Activated naive CD4-positive, alpha-beta T cell treated with anti-CD3 and anti-CD28 coated beads, Interleukin-2, amount 50 U/mL, for 16 hours (primary cell): Measurements from ENCODE around the gene DNM1.
"Not testable (repeated sequence)": the region's sequence is repeated elsewhere in the genome, so short reads cannot be mapped to it uniquely, and the experiment has no call there.

Source experiments
- DNase-seq: peaks from one replicate; pipeline ENCODE4 v3.0.0-alpha.2; 2020

DNM1 gene

DNA sequence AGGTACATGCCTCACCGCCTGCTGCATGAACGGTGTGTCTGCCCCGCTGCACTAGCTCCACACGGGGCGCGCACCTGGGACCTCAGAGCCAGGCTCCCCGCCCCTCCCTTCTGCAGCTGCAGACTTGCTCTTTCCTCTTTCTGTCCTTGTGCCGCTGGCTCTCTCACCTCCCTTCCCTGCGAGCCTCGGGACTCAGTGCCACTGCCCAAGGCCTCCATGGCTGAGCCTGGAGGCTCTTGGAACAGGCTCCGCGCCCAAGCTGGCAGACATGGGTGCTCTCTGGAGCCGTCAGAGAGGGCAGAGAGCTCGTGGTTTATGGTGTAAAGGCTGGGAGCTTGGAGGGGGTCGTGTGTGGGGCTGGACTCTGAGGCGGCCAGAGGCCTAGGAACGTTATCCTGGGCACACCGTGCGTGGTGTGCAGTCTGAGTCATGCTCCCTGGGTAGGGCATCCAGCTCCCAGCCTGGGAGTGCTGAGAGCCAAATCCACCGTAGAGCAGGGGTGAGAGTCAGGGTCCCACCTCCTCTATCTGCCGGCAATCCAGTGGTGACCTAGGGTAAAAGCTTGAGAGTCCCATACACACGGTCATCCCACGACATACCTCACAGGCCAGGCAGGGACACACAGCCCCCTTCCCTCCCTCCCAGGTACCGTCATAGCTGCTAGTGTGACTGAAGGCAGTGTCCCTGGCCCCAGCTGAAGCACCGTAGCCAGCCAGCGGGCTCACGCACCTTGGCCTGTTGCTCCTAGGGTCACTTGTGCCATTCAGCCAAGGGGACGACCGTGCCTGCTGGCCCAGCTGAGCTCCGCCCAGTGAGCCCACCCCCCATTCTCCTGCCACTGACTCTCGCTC is 50.2 kb downstream of the DNM1 start:
- no peak for DNase-seq

DNA sequence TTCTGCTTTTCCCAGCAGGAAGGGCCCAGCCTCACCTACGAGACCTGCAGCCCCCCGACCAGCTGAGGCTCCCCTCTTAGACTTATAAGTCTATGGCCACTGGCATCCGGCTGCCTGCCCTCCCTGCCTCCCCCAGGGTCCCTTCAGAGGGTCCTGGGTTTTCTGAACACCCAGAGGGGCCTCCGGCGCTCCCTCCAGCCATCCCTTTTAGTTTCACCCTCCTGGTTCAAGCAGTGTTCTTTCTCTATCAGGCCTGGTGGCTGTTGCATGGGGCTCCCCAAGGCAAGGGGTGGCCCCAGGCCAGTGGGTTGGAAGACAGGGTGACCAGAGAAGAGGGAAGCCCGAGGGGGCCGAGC is 50.8 kb downstream of the DNM1 start:
- no peak for DNase-seq

DNA sequence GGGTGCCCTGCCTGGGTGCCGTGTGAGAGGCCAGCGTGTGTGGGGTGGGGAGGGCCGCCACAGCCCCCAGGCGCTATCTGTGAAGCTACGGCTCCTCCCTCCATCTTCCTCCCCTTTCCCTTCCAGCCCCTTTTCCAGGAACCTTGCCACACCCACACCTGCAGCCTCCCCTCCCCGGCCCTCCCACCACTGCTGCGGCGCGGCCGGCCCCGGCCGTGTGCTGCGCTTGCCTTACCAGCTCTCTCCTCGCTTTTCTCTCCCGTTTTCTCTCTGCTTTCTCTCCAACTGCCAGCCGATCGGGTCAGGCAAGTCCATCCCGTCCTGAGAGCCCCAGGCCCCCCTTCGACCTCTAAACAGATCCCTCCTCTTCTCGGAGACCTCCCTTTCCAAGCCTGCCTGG is 51.2 kb downstream of the DNM1 start:
- DNase-seq = no peak

DNA sequence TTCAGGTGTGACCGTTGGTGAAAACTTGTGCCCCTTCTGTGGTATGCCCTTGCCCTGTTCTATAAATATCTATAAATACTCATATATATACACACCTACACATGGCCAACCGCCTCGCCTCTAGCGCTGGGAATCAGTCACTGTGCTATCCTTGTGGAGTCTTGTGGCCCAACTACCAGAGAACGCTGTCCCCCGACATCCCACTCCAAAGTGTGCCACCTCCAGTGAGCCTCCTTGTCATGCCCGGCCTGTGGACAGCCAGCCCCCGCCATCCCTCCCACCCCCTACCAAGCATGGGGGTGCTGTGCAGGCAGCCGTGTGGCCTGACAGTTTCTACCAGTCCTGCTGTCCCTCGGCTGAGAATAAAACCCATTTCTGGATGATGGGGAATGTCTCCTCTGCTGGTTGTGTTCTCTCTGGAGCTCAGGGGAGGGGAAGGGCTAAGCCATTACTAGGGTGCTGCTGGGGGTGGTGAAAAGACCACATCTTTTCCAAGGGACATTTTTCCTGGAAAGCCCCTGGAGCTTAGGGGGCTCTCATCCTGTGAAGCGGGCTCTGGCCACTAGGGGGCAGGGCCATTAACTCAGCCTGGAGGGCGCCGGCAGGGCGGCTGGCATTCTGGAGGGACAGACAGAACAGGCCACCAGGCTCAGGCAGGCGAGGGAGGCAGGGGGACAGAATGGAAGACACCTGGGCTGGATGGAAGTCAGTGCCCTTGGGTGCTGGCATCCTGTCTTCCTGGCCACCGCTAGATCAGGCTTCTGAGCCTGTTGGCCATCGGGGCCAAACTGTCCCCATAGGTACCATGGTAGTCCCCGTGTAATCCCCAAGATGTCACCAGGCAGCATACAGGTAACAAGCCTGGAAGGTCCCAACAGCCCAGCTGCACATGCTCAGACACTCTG is 51.9 kb downstream of the DNM1 start:
- DNase-seq = peak; percentile 59

DNA sequence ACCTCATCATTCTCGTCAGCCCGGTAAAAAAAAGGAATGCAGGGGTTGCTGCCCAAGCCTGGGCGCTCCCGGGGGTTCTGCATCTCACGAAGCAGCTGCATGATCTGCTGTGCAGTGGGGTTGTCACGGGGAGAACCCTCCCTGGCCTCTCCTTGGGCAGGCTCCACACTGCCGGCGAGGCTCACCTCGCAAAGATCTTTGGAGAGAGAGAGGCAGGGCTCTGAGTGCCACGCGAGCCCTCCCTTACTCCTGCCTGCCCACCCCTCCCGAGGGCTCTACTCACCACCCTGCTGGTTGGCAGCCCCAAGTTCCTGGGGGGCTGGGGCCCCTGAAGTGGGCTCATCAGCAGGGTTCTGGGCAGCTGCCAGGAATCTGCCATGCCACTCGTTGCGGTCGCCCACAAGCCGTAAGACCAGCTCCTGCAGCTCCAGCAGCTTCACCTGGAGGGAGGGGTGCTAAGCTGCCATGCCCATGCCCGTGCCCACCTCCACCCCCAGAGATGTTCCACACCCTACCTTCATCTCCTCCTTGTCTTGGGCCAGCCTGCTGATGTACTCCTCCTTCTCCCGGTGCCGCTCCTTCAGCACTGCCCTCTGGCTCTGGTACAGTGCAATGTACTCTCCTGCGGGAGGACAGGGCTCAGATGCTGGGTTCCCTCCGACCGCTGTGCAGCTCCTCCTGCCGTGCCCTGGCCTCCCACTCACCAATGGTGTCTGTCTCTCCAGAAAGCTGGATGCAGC is 54.1 kb downstream of the DNM1 start:
- no peak for DNase-seq

DNA sequence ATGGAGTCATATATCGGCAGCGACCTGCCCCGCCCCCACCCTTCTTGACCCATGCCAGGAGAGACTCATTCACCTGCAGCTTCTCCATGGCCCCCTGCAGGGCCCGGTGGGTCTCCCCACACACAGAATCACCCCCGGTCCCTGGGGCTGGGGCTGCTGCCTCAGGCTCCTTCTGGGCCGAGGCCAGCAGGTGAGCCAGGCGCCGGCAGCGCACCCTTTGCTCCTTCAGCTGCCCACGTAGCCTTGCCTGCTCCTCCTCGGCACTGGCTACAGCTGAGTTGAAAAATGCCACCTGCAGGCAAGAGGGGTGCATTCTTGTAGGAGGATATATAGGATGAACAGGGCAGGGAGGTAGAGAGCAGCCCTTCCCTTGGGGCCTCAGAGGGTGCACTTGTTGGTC is 54.7 kb downstream of the DNM1 start:
- no peak for DNase-seq

DNA sequence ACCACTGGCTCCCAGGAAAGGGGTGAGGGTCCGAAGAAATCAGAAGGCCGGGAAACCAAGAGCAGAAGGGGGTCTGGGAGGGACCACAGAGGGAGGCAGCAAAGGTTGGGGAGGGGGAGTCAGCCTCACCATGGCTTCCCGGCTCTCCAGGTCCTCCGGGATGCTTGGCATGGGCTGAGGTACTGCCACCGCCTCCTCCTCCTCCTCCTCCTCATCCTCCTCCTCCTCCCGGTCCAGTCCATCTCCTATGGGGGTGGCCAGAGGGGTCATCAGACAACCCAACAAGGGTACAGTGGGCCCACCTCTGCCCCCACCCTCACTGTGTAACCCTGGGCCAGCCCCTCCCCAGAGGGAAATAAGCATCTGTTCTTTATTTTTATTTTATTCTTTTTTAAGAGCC is 55.1 kb downstream of the DNM1 start:
- DNase-seq = no peak

DNA sequence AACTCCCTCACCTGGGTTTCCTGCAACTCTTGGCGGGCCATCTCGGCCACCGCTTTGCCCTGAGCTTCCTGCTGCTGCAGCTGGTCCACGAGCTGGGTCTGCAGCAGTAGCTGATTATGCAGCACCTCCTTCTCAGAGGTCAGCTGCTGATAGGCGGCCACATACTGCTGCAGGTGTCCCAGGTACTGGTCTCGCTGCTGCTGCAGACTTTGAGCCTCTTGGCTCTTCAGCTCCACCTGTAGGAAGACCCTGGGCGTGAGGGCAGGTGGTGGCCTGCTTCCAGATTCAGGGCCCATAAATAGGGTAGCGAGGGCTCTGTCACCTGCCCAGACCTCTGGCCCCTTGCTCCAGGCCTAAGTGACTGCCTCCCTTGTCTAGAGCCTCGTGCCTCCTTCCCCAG is 56.0 kb downstream of the DNM1 start:
- no peak for DNase-seq

DNA sequence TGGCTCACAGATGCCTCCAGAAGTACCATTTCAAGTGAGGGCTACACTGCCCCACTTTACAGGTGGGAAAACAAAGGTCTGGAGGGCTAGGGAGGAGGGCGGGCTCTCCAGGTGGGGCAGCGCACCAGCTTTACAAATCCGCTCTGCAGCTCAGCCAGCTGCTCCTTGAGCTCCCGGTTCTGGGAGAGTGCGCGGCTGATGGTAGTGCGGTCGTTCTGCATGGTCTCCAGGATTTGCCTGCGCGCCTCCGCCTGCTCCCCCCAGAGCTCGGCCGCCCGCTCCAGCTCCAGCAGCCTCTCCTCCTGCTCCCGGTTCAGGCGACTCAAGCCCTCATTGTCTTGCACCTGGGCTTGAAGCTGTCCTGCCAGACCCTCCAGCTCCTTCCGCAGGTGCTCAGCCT is 57.2 kb downstream of the DNM1 start:
- DNase-seq = no peak

DNA sequence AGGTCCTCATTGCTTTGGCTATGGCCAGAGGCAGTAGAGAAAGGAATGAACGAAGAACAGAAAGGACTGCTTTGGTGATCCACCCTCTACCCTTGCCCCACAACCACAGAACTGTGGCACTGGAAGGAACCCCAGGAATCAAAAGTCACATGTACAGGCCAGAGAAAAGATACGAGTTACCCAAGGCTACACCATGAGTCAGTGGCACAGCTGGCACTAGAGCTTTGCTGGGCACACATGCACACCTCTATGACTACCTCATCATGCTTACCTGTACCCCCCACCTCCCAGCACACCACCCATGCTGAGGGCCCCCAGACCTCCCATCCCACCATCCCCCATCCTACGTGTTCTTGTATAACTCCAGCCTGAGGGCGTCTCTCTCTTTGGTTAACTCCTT is 59.5 kb downstream of the DNM1 start:
- DNase-seq = no peak

DNA sequence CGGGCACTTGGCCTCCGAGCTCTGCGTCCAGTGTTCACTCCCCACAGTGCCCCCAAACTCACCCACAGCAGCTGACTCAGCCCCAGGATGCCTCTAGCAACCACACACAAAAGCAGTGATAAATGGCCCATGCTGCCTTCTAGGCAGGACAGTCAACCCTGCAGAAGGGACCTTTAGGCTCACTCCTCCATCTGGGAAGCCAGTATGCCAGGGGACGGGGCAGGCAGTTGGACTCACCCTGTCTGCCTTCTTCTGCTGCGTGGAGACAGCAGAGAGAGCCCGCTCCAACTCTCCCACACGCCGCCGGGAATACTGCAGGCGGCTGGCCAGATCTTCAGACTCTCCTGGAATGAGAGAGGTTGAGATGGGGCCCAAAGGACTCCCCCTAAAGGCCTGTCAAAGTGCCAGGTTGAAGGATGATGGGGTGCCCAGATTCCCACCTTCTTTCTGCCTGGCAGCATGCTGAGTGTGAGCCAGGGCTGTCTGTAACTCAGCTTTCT is 62.2 kb downstream of the DNM1 start:
- no peak for DNase-seq

DNA sequence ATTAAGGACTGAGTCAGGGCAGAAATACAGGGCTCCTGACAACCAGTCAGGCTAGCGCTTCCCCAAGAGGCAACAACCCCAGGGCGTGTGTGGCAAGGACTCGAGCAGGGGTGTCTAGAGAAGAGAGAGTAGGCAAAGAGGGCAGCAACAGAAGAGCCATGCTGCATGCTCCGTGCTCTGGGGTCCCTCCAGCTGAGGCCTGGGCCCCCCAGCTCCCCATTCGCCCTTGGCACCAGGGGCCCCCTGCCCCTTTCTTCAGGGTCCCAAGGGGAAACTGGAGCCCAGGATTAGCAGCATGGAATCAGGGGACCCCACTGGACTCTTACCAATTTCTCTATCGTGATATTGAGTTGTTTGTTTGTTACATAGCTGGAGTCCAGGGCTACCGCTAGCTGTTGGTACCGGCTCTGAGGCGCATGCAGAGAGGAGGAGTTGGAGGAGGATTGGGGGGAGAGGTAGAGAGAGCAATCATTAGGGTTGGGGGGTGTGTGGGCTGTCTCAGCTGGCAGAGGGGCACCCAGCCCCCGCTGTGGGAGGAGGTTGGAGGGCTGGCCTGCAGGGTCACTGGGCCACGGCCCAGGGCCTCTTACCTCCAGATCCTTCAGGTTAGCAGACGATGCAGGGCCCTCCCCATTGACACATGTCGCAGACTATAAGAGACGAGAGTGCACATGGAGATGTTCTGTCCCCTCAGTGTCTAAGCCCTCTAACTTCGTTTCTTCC is 63.9 kb downstream of the DNM1 start:
- no peak for DNase-seq

DNA sequence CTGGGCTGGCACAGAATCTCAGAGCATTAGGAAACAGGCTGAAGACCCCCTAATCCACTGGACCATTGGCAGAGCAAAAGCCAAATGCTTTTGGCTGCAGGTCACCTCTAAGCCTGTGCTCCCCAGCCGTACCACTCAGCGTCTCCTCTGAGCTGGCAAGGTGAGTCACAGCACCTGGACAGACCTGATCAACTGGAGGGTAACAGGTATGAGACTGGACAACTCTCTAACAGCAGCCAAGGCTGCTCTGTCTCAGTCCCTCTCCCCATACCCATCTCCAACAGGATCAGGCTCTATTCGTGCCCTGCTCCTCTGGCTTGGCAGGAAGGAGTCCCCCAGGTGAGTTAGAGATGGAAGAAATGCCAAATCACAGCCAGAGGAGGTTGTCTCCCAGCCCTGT is 67.9 kb downstream of the DNM1 start:
- DNase-seq = no peak

DNA sequence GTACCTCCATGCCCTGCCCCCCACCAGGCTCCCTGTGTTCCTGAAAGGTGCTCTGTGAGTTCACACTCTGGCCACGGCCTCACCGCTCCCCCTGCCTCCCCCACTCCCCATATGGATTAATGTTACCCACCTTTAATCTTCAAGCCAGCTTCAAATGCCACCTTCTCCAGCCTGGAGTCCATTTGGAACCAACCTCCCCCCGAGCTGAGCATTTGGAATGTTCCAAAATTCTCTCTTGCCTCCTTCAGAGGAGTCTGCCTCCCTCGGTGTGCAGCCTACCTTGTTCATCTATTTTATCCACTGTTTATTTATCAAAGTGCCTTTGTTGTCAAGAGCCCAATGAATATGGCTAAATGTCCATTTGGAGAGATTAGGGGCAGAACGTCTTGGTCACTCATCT is 68.3 kb downstream of the DNM1 start:
- no peak for DNase-seq

DNA sequence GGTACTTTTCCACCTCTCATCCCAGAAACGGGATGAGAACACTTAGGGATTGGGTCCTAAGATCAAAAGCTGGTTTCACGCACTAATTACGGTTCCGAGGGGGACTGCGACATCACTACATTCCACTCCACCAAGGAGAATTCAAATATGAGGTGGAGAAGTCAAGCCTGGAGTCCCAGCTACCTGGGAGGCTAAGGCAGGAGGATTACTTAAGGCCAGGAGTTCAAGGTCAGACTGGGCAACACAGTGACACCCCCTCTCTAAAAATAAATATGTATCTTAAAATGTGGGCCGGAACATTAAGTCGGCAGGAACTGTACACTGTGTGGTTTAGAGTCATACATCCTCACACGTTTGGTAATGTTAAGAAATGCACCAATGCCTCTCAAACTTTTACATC is 71.1 kb downstream of the DNM1 start:
- no peak for DNase-seq

DNA sequence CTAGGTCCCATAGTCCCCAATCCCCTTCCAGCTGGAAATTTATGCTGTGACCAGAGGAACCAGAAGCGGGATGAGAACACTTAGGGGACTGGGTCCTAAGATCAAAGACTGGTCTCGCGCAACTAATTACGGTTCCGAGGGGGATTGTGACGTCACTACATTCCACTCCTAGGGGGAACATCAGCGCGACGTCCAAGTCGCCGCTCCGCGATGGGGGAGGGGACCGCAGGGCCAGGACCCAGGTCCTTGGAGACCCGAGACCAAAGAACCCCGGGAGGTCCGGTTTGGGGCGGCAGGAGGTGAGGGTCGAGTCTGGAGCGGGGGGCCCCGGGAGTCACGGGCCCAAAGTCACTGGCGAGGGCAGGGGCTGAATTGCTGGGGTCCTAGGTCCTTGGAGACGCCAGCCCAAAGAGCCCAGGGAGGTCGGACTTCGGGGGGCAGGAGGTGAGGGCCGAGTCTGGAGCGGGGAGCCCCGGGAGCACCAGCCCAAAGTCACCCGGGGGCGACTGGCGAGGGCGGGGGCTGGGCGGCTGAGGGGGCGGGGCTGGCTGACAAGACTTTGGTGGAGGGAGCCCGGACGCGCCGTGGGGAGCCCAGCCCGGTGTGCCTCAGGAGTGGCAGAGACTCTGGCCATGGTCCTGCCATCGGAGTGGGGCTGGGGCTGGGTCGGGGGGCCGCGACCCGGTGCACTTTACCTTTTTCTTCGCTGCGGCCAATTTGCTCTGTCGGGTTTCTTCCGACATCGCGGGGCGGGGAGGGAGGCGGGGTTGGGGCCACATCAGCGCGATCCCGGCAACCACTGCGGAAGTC is 72.2 kb downstream of the DNM1 start, which contains the start of gene GOLGA2:
TSS of gene GOLGA2 (minus strand) at position 810 of the 810 bp plus-strand sequence. CDS start at position 779, 31 bp downstream.
- DNase-seq = no peak

DNA sequence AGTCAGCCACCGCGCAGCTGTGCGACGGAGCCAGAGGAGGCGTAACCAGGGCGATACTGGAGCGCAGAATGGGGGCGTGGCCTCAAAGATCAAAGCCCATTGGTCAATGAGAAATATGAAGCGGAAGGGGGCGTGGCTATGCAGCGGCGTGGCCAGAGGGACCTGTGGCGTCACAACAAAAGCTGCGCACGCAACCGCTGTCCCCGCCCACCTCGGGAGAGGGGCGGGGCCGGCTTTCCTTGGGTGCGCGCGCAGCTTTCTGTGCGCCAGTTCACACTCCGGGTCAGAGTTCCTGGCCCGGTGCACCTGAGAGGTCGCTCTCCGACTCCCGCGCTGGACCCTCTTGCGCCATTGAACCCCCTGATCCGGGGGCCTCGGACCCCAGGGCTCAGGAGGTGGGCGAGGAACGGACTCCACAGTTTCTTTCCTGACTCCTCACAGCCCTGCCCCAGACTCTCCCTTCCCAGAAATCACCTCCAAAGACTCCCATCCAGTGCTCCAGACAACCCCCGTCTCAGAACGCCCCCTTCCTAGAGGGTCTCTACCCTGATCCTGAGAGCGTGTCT is 72.9 kb downstream of the DNM1 start, which contains the start of gene SWI5:
TSS of gene SWI5 (plus strand) at position 269 of the 566 bp plus-strand sequence.
- DNase-seq = peak; percentile 100

DNA sequence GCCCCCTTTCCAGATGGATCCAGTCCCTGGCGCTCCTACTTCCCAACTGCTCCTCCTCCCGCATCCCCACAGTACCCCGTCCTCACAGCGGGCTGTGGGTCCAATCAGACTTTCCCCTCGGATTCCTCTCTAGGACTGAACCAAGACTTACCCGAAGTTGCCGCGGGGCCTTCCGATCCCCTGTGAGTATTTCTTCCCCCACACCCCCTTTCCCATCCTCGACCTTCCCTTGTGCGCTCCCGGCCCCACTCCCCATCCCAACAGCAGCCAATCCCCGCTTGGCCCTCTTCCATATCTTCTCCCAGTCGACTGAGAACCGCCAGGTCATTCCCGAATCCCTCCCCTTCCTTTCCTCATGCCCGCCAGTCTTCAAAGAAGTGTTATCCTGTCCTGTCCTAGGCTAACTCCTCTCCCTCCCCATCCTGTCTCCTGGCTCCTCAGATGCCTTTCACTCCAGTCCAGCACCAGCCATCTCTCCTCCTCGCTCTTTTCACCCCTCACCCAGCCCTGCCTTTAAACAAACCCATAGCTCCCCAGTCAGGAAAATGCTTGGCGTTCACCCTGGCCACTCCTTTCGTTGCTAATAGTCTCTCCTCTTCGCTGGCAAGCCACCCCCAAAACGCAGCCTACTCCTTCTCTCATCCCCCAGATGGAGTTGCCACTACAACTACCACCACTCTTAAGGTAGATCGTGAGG is 73.5 kb downstream of the DNM1 start:
- no peak for DNase-seq

DNA sequence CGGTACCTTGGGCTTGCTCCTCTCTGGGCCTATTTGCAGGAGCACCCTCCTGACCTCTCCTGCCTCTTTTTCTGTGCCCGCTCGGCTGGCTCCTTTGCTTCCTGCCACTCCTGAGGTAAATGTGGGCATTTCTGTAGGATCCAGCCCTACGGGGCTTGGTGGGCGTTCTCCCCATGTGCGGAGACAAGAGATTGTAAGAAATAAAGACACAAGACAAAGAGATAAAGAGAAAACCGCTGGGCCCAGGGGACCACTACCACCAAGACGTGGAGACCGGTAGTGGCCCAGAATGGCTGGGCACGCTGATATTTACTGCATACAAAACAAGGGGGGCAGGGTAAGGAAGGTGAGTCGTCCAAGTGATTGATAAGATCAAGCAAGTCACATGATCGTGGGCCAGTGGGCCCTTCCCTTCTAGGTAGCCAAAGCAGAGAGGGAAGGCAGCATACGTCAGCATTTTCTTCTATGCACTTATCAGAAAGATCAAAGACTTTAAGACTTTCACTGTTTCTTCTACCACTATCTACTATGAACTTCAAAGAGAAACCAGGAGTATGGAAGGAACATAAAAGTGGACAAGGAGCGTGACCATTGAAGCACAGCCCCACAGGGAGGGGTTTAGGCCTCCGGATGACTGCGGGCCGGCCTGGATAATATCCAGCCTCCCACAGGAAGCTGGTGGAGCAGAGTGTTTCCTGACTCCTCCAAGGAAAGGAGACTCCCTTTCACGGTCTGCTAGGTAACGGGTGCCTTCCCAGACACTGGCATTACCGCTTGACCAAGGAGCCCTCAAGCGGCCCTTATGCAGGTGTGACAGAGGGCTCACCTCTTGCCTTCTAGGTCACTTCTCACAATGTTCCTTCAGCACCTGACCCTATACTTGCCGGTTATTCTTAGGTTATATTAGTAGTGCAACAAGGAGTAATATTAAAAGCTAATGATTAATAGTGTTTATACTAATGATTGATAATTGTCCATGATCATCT is 76.2 kb downstream of the DNM1 start:
- not testable (repeated sequence) for DNase-seq
